Measurements from ENCODE around the gene BCO2. TPM values are rescaled to one million over a fixed set of nuclear protein-coding genes. Genes with fewer than 3 reads are reported as not detected.
A peak's percentile ranks its signal among the peaks of the same experiment; 100 is the strongest.

Gene BCO2
- total RNA-seq, 1 donor from 2014 or later: 11.0 TPM

DNA sequence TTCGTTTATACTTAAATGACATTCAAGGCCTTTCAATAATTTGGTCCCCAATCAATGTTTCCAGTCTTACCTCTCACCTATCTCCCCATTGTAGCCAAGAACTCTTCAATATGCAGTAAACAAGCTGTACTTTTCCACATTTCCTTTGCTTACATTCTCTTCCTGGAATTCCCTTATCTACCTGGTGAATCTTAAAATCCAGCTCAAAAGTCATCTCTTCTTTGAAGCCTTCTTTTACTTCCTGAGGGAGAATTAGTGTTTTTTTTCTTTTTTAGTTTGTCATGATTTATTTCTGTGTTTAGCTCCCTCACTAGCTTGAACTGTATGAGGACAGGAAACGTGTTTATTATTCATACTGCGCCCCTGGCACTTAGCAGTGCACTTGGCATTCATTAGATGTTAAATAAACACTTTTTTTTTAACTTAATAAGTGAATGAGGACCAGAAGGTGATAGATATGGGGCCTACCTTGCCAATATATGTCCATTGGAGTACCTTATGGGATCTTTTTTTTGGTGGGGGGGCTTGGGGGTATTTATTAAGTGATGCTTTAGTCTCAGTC is 46.0 kb downstream of the BCO2 start:
- no peaks in the 10 kb centered on the region for H3K36me3 ChIP-seq
- no peaks in the 10 kb centered on the region for H3K27me3 ChIP-seq
- TF ChIP-seq POLR2AphosphoS5 (IDR thresholded peaks at IDR 0.05; ENCODE audit: insufficient read depth in 1 of 2, low read depth in 1 of 2): no peak
- TF ChIP-seq POLR2A (IDR thresholded peaks at IDR 0.05): no peak
- TF ChIP-seq, protein P1, sequence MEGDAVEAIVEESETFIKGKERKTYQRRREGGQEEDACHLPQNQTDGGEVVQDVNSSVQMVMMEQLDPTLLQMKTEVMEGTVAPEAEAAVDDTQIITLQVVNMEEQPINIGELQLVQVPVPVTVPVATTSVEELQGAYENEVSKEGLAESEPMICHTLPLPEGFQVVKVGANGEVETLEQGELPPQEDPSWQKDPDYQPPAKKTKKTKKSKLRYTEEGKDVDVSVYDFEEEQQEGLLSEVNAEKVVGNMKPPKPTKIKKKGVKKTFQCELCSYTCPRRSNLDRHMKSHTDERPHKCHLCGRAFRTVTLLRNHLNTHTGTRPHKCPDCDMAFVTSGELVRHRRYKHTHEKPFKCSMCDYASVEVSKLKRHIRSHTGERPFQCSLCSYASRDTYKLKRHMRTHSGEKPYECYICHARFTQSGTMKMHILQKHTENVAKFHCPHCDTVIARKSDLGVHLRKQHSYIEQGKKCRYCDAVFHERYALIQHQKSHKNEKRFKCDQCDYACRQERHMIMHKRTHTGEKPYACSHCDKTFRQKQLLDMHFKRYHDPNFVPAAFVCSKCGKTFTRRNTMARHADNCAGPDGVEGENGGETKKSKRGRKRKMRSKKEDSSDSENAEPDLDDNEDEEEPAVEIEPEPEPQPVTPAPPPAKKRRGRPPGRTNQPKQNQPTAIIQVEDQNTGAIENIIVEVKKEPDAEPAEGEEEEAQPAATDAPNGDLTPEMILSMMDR (IDR thresholded peaks at IDR 0.05): no peak
- peaks cover 16% of the 10 kb centered on the region for H3K4me1 ChIP-seq
- DNase-seq (ENCODE audit: extremely low spot score in 2 of 2): no peak
- no peaks in the 10 kb centered on the region for H3K9me3 ChIP-seq
- H3K4me3 ChIP-seq: no peak overlapping the region
- intact Hi-C loops (cut with DNase I): loop anchor here (5.0 kb wide), 1 partner anchor 56 kb away; no protein-coding TSS in a partner anchor
- peak overlapping the region; percentile 62 for H3K27ac ChIP-seq

DNA sequence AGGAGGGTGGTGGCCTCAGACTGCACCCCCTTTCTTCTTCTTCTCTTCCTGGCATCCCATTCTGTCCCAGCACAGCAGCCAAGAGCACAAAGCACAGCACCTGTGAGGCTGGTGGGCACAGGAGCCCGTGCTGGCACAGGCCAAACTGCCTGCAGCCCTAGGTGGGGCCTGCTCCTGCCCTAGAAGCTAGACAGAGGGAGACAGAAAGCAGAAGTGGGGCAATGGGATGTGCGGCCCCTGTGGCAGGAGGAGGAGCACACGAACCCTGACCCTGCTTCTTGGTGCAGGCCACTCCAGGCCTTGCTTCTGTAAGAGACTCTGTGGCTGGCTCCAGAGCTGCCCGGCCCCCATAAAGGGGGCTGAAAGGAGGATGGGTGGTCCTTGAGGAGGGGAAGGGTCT is 47.0 kb downstream of the BCO2 start:
- intact Hi-C loops (cut with DNase I): loop anchor here (5.0 kb wide), 1 partner anchor 55 kb away; no protein-coding TSS in a partner anchor
- no peak for DNase-seq (ENCODE audit: extremely low spot score in 2 of 2)
- Histone ChIP-seq H3K27me3 (no peaks in the 10 kb centered on the region), H3K9me3 (no peaks in the 10 kb centered on the region), H3K4me3 (no peak overlapping the region), H3K36me3 (no peaks in the 10 kb centered on the region), H3K27ac (peak overlapping the region; percentile 62), H3K4me1 (peaks cover 22% of the 10 kb centered on the region)
- TF ChIP-seq POLR2A (IDR thresholded peaks at IDR 0.05) (no peak), POLR2AphosphoS5 (IDR thresholded peaks at IDR 0.05; ENCODE audit: insufficient read depth in 1 of 2, low read depth in 1 of 2) (no peak)
- TF ChIP-seq, protein P1 (IDR thresholded peaks at IDR 0.05): no peak

DNA sequence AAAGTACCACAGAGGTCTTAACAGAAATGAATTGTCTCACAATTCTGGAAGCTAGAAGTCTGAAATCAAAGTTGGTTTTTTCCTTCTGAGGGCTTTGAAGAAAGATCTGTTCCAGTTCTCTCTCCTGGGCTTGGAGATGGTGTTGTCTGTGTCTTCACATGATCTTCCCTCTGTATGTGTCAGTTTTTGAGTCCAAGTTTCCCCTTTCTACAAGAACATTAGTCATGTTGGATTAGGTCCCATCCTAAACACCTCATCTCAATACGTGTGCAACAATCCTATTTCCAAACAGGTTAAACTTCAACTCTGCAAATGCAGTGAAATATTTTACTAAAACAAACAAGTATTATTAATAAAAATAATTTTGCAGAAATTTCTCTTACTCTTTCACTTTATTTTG is 47.8 kb downstream of the BCO2 start:
- DNase-seq (ENCODE audit: extremely low spot score in 2 of 2): no peak
- Histone ChIP-seq H3K4me1 (peaks cover 30% of the 10 kb centered on the region), H3K27ac (no peak overlapping the region), H3K27me3 (no peaks in the 10 kb centered on the region), H3K36me3 (no peaks in the 10 kb centered on the region), H3K9me3 (no peaks in the 10 kb centered on the region), H3K4me3 (no peak overlapping the region)
- intact Hi-C loops (cut with DNase I): loop anchor here (5.0 kb wide), 1 partner anchor 54 kb away; no protein-coding TSS in a partner anchor
- TF ChIP-seq POLR2A (IDR thresholded peaks at IDR 0.05) (no peak), POLR2AphosphoS5 (IDR thresholded peaks at IDR 0.05; ENCODE audit: insufficient read depth in 1 of 2, low read depth in 1 of 2) (no peak)
- TF ChIP-seq, protein P1 (IDR thresholded peaks at IDR 0.05): no peak

DNA sequence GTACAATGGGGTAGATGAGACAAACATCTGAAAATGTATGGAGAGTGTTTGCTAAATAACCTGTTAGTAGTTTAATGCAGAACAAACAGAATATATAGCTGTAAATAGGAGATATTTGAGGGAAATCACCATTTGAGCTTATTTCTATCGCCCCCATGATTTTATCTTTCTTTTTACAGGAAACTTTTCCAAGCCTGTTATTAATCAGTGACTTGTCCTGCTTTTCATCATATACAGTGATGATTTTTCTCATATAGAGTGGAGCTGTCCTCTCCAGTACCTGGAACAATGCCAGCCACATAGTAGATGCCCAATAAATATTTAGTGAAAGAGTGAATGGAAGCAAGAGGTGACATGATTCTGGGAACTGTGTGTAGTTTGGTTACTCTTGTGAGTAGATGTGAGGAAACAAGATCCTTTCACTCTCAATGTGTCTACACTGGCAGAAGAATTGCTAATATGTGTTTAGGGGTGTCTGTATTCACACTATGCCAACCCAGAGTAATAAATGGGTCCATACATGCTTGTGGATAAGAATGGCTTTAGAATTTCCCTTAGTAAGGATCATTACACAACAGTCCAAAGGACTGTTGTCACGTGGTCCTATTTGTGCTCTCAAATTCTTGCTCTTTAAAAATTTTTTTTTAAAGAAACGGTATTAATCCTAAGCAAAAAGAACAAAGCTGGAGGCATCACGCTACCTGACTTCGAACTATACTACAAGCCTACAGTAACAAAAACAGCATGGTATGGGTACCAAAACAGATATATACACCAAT is 48.6 kb downstream of the BCO2 start:
- TF ChIP-seq POLR2AphosphoS5 (IDR thresholded peaks at IDR 0.05; ENCODE audit: insufficient read depth in 1 of 2, low read depth in 1 of 2): no peak
- intact Hi-C loops (cut with DNase I): loop anchor here (5.0 kb wide), 1 partner anchor 53 kb away; no protein-coding TSS in a partner anchor
- H3K9me3 ChIP-seq: no peaks in the 10 kb centered on the region

DNA sequence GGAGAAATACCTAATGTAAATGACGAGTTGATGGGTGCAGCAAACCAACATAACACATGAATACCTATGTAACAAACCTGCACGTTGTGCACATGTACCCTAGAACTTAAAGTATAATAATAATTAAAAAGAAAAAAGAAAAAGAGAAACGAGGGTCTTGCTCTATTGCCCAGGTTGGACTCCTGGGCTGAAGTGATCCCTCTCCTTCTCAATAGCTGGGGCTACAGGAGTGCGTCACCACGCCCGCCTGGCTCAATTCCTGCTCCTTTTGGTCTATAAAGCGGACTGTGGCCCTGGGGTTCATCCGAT is 50.4 kb downstream of the BCO2 start:
- intact Hi-C loops (cut with DNase I): no loop called here
- H3K4me1 ChIP-seq: peaks cover 31% of the 10 kb centered on the region
- H3K27ac ChIP-seq: peak overlapping the region; percentile 99
- H3K9me3 ChIP-seq: no peaks in the 10 kb centered on the region
- DNase-seq (ENCODE audit: extremely low spot score in 2 of 2): no peak
- H3K4me3 ChIP-seq: peak overlapping the region; percentile 65 to 69
- no peaks in the 10 kb centered on the region for H3K27me3 ChIP-seq
- no peak for TF ChIP-seq POLR2A (IDR thresholded peaks at IDR 0.05)
- no peak for TF ChIP-seq POLR2AphosphoS5 (IDR thresholded peaks at IDR 0.05; ENCODE audit: insufficient read depth in 1 of 2, low read depth in 1 of 2)
- TF ChIP-seq, protein P1 (IDR thresholded peaks at IDR 0.05): no peak
- H3K36me3 ChIP-seq: peaks cover 0 to 21% of the 10 kb centered on the region in 2 donors

More for the DNA sequence above, 48.6 kb downstream of the BCO2 start:
- no peak overlapping the region for H3K27ac ChIP-seq
- peaks cover 0 to 4% of the 10 kb centered on the region in 2 donors for H3K36me3 ChIP-seq
- DNase-seq (ENCODE audit: extremely low spot score in 2 of 2): no peak
- peaks cover 31% of the 10 kb centered on the region for H3K4me1 ChIP-seq
- H3K27me3 ChIP-seq: no peaks in the 10 kb centered on the region
- no peak overlapping the region for H3K4me3 ChIP-seq

Data from vagina (tissue), 2 donors.